ENCODE results near the gene FNDC3A. TPM values are rescaled to one million over a fixed set of nuclear protein-coding genes. Genes with fewer than 3 reads are reported as not detected.

The FNDC3A gene
- total and polyA plus RNA-seq, 4 donors = 25.2 to 89.5 (median 32.1) TPM

- Histone ChIP-seq H3K4me1 (ENCODE audit: control insufficient read depth in 4 of 4, insufficient read depth in 4 of 4, low read length in 3 of 4) (peaks cover 0 to 16% (median 3%) of the 10 kb centered on the region in 4 donors), H3K9me3 (ENCODE audit: control insufficient read depth in 4 of 4, low read length in 3 of 4) (peaks cover 0 to 19% (median 5%) of the 10 kb centered on the region in 4 donors), H3K27ac (ENCODE audit: low read depth in 1 of 2, low read length in 2 of 2) (peak overlapping the region; percentile 98 to 99), H3K9ac (ENCODE audit: low read depth in 1 of 2, low read length in 2 of 2) (peak overlapping the region; percentile 87 to 100), H3K36me3 (ENCODE audit: control insufficient read depth in 4 of 4, insufficient read depth in 3 of 4, low read depth in 1 of 4, low read length in 3 of 4) (no peaks in the 10 kb centered on the region), H3K27me3 (ENCODE audit: control insufficient read depth in 4 of 4, insufficient read depth in 4 of 4, low read length in 3 of 4) (no peaks in the 10 kb centered on the region), H3K4me3 (ENCODE audit: low read depth in 1 of 3, low read length in 3 of 3) (peak overlapping the region; percentile 93 to 97 (median 96))
- TF ChIP-seq JUND (IDR thresholded peaks at IDR 0.05) (no peak), ATF3 (IDR thresholded peaks at IDR 0.05) (no peak), HNF4A (conservative IDR thresholded peaks at IDR 0.05) (no peak), RAD21 (IDR thresholded peaks at IDR 0.05) (no peak), NR2F2 (IDR thresholded peaks at IDR 0.05) (no peak), REST (IDR thresholded peaks at IDR 0.05) (no peak), FOXA1 (IDR thresholded peaks at IDR 0.05) (no peak), FOXA2 (IDR thresholded peaks at IDR 0.05) (no peak), MAX (IDR thresholded peaks at IDR 0.05) (no peak), YY1 (IDR thresholded peaks at IDR 0.05) (no peak), ZBTB33 (IDR thresholded peaks at IDR 0.05) (no peak), GABPA (IDR thresholded peaks at IDR 0.05 in 1 of 2, conservative IDR thresholded peaks at IDR 0.05 in 1 of 2) (no peak), CTCF (IDR thresholded peaks at IDR 0.05; ENCODE audit: low read depth, low read length, missing input control) (no peak), TAF1 (conservative IDR thresholded peaks at IDR 0.05) (no peak), SP1 (IDR thresholded peaks at IDR 0.05) (no peak), RXRA (IDR thresholded peaks at IDR 0.05) (no peak), EGR1 (IDR thresholded peaks at IDR 0.05; ENCODE audit: low read depth in 2 of 2) (no peak)
- 4% methylated on average over 3 of the region's 3 CpGs for WGBS
- no peak for DNase-seq (ENCODE audit: low spot score)
These were observed 1.5 kb downstream of the FNDC3A start for GRCh38 chr13:48977286-48977625.
